HG02981 (cell line): ENCODE results near the gene CAMK1D.

Source experiments
- ATAC-seq: cut with Tn5 transposase; IDR thresholded peaks from one replicate; pipeline ENCODE4 v1.9.1; 2021; ENCODE audit warnings: mild to moderate bottlenecking, moderate library complexity; ENCODE audit not compliant: unreplicated experiment

CAMK1D gene

DNA sequence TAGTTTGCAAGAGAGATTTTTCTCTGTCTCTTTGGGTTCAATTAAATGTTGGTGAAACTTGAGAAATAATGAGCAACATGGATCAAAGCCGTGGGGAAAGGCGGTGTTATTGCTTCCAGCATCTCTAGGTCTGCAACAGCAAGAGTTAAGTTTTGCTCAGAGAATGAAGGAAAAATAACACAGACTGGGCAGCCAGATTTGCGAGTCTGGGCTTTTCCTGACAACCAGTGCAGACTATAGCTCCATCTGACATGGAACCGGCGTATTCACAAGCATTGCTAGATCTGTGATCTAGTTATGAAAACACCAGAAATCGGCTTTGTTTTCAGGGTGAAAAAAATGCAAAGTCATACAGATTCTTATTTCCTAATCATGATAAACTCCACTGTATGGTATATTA lies 110.4 kb downstream of the CAMK1D start:
- ATAC-seq, result no peak

DNA sequence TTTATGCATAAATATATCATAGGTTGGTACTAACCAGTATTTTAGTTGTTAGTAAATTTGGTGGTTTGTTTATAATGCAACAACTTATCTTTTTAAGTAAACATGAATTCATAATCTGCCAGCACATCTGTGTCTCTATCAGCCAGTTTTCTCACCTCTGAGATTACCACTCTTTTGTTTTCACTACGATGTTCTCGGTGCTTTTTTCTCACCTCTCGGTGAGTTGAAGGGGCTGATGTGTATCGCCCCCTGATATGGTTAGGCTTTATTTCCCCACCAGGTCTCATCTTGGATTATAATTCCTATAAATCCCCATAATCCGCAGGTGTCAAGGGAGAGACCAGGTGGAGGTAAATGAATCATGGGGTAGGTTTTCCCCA lies 114.1 kb downstream of the CAMK1D start:
- ATAC-seq, result no peak

DNA sequence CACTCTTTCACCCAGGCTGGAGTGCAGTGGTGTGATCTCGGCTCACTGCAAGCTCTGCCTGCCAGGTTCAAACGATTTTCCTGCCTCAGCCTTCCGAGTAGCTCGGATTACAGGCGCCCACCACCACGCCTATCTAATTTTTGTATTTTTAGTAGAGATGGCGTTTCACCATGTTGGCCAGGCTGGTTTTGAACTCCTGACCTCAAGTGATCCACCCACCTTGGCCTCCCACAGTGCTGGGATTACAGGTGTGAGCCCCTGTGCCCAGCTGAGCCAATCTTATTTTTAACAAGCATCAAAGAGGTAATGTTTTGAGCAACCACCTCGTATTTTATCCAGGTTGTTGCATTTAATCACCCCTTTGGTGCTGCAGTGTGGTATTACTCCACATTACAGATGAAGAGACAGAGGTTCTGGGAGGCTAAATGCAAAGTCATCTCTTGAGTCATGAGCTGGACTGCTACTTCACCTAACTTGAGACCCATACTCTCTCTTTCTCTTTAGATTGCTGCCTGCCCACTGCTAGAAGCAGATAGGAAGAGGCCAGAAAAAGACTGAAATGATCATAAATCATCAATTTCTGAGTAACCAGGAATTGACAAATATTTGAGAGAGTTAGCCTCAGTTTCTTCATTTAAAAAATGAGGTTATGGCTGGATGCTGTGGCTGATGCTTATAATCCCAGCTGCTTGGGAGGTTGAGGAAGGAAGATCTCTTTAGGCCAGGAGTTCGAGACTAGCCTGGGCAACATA lies 116.2 kb downstream of the CAMK1D start:
- ATAC-seq, result no peak

DNA sequence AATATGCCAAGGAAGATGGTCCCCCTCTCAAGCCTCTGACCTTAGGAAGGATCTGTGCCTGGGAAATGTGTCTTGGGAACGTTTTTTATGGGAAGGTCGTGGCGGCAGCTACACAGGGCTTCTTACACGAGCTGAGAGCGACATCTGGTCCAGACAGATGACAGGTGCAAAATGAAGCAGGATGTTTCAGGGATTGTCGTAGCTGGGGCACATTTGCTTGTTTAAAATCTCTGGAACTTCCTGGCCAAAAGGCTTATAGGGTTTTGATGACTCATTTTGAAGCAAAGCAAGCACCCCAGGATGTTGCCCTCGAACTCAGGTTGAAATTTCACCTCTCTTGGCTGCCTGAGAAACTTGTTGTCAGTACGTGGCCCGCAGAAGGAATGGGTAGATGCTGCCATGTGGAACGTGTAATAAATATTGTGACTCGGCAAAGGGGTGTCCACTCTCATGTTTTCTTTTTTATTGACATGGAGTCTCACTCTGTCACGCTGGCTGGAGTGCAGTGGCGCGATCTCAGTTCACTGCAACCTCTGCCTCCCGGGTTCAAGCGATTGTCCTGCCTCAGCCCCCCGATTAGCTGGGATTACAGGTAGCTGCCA lies 117.5 kb downstream of the CAMK1D start:
- ATAC-seq, result no peak

DNA sequence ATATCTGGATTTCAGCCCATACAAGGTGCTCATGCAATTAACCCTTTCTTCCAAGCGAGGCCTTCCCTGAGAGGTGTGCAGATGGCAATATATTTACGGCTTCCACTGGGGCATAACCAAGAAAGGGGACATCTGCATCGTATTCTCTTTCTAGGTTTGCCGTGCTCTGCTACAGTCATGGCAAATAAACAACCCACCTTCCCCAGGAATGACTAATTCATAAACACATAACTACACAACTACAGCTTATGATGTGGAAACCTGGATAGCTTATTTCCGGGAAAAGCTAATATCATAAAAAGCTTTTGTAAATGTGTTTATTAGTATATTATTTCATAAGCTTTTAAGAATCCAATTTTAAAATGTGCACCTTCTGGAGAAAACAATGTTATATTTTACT lies 120.0 kb downstream of the CAMK1D start:
- no peak for ATAC-seq

DNA sequence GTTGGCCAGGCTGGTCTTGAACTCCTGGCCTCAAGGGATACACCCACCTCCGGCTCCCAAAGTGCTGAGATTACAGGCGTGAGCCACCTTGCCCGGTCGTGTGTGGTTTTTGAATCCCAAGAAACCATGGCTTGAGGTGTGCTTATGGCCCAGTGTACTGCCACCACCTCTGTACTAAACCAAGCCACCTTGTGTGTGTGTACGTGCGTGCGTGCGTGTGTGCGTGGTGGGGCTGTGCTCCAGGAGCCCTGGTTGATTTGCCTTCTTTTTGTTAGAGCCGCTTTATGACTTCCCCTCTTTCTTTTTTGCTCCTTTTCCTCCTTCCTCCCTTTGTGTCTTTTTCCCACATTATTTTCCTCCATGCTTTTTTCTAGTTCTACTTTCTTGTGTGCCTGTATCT lies 121.4 kb downstream of the CAMK1D start:
- ATAC-seq, result no peak

DNA sequence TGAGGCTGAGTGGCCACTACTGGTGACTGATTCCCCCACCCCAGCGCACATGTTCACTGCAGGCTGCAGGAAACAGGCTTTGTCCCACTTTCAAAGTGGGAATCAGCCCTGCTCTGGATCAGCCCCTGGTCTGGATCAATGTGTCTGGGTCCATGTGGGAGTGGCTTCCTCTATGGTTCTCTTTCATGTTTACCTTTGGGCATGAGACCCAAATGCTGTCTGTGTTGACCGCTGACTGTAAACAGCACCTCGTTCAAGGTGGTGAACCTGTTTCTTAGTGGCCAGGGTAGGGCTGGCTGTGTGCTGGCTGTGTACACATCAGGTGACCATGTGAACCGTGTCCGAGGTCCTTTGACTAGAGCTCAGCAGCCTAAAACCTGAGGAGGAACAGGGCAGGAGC lies 121.8 kb downstream of the CAMK1D start:
- ATAC-seq, result no peak

DNA sequence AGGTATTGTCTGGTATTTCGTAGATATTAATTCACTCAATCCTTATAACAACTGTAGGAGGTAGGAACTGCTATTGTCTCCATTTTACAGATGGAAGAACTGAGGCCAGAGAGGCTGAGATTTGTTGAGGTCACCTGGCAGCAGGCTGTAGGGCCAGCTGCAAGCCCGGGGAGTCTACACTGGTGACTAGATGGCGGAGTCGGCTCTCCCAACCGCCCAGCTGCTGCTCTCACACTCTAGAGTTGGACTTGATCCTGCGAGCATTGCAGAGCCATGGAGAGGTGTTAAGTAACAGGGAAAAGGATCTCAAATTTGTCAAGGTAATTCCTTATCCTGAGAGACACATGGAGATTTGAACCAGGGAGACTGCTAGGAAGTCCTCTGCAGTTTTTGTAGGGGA lies 124.1 kb downstream of the CAMK1D start:
- no peak for ATAC-seq

DNA sequence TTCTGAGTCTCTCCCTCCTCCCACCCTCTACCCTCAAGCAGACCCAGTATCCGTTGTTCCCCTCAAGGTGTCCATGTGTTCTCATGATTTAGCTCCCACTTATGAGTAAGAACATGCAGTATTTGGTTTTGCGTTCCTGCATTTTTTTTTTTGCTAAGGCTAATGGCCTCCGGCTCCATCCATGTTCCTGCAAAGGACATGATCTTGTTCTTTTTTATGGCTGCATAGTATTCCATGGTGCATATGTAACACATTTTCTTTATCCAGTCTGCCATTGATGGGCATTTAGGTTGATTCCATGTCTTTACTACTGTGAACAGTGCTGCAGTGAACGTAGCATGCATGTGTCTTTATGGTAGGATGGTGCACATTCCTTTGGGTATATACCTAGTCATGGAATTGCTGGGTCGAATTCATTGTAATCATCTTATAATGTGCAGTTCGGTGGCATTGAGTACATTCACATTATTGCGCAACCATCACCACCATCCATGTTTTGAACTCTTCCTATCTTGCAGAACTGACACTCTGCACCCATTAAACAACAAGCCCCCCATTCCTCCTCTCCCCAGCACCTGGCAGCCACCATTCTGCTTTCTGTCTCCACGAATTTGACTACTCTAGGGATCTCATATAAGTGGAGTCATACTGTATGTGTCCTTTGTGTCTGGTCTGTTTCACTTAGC lies 125.5 kb downstream of the CAMK1D start:
- no peak for ATAC-seq

DNA sequence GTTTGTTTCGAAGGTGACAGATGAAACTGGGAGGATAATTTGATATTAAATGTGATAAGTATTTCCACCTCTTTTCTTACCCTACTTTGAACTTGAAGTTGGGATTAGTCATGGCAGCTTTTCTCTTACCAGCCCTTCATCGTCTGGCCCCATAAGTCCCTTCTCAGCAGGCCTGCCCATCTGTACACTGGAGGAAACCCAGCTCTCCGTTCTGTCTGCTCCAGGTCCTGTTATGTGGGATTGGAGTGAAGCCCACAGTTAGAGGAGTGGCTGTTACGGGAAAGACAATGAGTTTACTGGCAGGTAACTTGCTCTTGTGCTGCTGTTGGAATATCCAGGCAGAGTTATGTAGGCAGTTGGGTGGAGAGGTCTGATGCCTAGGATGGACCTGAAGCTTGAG lies 127.3 kb downstream of the CAMK1D start:
- ATAC-seq, result no peak

DNA sequence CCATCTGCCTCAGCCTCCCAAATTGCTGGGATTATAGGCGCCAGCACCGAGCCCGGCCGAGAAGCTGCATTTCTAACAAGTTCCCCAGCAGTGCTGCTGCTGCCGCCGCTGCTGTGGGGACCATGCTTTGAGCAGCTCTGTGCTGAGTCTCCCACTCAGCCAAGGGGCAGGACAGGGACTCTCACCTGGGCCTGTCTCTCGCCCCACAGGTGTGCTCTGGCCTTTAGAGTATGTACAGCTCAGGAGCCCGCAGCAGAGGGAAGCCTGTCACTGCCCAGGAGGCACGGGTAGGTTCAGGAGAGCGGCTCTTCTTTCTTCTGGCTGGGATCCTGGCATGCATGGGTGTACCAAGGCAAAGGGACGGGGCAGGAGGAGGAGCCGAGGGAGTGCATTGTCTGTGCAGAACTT lies 130.1 kb downstream of the CAMK1D start:
- no peak for ATAC-seq

DNA sequence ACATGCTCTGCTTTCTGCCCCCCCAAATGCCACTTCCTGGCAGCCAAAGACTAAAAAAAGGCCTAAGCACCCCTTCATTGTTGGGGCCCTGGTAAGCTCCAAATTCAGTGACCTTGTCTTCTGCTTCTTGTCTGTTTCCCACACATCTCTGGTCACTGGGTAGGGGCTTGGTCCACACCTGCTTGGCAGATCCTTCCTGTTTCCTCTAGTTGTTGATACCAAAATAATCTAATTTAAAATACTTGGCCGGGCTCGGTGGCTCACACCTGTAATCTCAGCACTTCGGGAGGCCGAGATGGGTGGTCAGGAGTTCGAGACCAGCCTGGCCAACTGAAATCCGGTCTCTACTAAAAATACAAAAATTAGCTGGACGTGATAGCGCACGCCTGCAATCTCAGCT lies 130.6 kb downstream of the CAMK1D start:
- ATAC-seq, result no peak

DNA sequence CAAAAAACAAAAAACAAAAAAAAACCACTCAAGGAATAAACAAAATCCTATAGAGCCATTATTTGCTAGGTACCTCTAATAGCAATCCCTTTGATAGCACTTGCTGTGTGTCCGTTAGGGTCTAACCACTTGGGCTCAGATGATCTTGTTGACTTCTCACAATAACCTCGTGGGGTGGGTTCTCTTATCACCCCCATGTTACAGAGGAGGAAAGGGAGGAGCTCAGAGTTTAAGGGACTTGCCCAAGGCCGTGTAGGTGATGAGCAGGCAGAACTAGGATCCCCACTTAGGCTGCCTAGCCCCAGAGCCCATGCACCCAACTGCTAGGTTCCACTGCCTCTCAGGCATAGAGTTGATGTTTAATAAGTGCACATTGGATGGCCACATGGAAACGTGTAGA lies 131.1 kb downstream of the CAMK1D start:
- no peak for ATAC-seq

DNA sequence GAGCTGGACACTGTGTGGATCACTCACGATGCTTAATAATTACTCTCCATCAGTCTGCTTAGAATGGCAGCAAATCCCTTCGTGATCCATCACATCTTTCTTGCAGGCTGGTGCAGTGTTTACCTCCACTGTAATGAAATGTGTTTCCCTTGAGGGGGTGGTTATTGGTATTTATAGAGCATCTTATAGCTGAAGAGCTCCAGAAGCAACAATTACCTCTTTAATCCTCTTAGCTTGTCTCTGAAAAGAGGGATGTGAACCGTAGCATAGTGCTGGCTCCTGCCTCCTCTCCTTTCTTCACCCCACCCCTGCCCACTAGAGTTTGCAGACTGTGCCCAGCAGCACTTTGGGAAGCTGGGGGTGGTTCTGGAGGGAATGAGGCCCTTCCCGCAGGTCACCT lies 132.6 kb downstream of the CAMK1D start:
- no peak for ATAC-seq

DNA sequence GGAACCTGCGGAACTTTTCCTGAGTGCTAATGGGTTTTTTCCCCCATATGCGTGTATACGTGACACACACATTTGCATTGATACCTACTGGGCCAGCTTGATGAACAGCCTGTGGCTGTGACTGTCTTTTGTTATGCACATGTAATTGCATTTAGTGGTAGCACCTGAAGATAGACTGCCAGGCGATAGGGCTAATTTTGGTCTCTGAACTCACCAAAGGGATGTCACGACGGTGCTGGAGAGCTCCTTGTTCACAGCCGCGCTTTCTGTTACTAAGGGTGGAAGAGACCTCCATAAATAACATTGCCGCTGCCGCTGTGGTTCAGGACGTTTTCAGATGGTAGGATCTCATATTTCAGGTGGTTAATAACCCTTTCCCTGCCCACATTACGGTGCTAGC lies 133.2 kb downstream of the CAMK1D start:
- ATAC-seq, result no peak

DNA sequence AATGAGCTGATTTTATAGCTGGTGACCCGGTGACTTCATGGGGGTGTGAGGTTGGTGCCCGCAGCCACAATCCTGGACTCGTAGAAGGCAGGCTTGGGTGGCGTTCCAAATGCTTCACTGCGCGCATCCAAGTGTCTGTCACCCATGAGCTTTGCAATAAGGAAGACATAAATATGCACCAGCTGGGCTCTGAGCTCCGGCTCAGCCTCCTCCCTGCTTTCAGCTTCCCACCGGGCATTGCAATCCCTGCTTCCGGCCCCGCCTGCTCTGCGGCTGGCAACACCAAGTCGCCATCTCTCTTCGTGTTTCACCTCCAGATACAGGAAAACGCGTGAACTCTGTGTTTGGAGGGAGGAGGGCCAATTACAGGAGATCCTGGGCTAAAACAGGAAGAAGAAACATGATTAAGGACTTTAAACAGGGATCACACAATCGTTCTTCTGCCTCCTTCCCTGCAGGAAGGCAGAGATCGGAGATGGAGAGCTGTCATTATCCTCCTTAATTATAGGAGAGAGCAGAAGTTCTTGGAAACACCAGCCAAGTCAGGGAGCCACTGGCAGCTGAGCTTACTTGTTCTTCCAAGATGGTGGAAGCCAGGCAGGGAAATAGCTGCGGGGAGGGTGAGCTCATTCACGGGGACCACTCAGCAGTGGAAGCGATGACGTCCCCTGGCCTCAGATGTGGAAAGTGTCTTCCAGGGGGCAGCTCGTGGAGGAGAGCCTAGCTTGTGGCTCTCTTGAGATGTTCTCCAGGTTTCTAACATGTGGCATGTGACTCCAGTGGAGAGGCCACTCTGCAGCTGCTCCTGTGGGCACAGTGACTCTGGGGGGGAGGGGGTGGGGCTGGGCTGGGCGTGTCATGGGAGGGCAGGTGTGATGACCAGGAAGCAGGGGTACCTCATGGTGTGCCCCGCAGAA lies 134.9 kb downstream of the CAMK1D start:
- peak; percentile 28 for ATAC-seq

DNA sequence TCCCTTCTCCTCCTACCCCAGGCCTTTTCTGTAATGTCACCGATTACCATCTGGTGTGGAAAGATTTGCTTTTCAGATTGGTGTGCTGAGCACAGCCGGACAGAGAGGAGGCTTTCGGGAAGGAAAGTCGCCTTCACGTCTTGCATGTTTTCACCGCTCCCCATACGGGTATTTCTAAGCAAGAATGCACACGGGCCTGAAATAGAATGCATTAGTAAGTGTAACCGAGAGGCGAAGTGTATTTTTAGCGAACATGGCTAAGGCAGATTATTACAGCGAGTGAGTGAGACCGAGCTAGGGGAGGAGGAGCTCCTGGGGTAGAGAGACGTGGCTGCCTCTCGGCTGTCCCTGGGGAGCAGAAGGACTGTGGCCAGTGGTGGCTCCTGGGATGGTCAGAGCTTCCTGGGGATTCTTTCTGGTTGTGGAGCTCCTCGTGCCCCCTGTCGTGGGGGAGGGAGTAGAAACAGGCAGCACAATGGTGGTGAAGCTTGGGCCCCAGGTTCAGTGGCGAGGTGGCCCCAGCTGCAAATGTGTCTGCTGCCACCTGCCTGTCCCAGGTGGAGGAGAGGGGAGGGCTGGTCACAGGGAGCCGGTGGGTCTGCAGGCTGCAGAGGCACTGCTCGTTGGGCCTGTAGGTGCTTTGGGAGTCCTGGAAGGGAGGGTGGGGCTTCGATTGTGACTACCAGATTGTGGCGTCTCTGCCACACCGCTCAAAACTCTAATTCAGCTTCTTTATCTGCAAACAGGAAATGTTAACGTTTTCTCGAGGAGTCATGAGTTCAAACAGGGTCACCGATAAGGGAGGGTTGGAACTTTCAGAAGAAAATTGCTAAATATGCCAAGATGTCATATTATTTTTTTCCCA lies 135.8 kb downstream of the CAMK1D start:
- ATAC-seq, result peak; percentile 61

DNA sequence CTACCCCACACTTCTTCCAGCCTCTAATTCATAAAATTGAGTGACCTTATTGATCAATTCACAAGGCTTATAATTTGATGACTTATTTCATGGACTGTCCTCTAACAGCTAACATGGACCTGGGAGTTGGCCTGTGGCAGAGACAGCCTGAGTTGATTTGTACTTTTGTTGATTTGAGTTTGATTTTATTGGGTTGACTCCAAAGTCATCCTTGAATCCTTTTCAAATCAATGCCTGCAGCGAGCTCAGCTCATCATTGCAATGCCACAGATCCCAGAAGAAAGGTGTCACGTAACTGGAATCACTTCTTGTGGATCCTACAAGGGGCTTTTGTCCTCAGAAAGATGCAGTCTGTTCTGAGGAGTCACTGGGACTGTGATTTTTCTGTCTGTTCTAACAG lies 138.0 kb downstream of the CAMK1D start:
- no peak for ATAC-seq

DNA sequence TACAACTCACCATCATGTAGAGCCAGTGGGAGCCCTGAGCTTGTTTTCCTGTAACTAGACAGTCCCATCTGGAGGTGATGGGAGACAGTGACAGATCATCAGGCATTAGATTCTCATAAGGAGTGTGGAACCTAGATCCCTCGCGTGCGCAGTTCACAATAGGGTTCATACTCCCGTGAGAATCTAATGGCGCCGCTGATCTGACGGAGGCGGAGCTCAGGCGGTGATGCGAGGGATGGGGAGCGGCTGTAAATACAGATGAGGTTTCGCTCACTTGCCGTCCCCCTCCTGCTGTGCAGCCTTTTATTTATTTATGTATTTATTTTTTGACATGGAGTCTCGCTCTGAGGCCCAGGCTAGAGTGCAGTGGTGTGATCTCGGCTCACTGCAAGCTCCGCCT lies 139.3 kb downstream of the CAMK1D start:
- ATAC-seq, result no peak

DNA sequence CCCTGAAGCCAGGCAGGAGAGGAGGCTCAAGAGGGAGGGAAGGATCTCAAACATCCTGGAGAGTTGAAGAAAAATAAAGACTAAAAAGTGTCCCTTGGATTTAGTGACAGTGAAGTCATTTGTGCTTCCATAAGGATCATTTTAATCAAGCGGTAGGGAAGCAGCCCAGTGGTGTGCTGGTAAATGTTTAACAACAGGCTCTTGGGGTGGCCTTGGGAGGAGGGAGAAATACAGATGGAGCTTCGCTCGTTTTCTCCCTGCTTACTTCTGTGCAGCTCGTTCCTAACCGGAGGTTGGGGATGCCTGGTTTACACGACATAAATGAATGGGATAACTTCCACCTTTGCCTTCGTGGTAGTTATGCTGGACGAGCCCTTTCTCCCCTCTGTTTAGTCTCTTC lies 140.0 kb downstream of the CAMK1D start:
- no peak for ATAC-seq
